Testis (tissue), 2 donors: Measurements from ENCODE around the gene AAK1.

Source experiments
- CTCF ChIP-seq, 3 experiments: fragments of 450-650 bp in 2 of 3; fragments of 200-600 bp in 1 of 3; sonication (generic) in 1 of 3; IDR thresholded peaks; one replicate each; pipeline ENCODE4 v1.5.1; 2016 to 2019; ENCODE audit warnings: antibody characterized with exemption in 3 of 3, mild to moderate bottlenecking in 2 of 3, moderate library complexity in 1 of 3
- POLR2A ChIP-seq: fragments of 450-650 bp; IDR thresholded peaks from one replicate; pipeline ENCODE4 v1.6.1; 2017; ENCODE audit warnings: antibody characterized with exemption, mild to moderate bottlenecking, moderate library complexity

DNA sequence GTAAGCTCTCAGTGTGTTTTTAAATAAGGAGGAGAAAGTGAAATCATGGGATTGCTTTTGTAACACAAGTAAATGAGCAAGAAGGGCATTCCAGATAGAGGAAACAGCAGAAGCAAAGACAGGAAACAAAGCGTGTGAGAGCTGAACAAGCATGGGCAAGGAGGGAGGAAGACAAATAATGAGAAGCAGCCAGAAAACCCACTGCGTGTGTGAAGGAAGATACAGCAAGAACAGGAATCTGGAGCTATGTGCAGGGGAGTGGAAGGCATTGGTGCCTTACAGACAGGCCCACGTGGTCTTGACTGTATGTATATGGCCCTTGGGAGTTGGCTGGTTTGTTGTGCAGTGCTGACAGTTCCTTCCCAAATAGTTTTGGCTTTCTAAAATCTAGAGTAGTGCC, 88.6 kb downstream of the AAK1 start:
- TF ChIP-seq CTCF (IDR thresholded peaks at IDR 0.05) (no peak), POLR2A (no peak)
